Osteoblast (primary cell): ENCODE data around the gene VANGL2. TPM values are rescaled to one million over a fixed set of nuclear protein-coding genes. Genes with fewer than 3 reads are reported as not detected.

ENCODE experiments used
- DNase-seq: peaks from one replicate; pipeline ENCODE4 v3.0.0; 2011; ENCODE audit warnings: low spot score, mixed read lengths; ENCODE audit not compliant: insufficient read length; ENCODE audit errors: missing footprints
- H2AFZ ChIP-seq: 2 replicates; pipeline ENCODE4 v1.6.0; 2011; ENCODE audit warnings: mild to moderate bottlenecking, low read length
- H3K27ac ChIP-seq: 2 replicates; pipeline ENCODE4 v1.5.1; 2011; ENCODE audit warnings: mild to moderate bottlenecking, low read depth, low read length, moderate library complexity
- H3K27me3 ChIP-seq: 2 replicates; pipeline ENCODE4 v1.6.0; 2012; ENCODE audit warnings: mild to moderate bottlenecking, control low read depth, inconsistent platforms, low read length, moderate library complexity; ENCODE audit not compliant: insufficient read depth
- H3K36me3 ChIP-seq: 2 replicates; pipeline ENCODE4 v1.5.1; 2011; ENCODE audit warnings: mild to moderate bottlenecking, low read length, control low read depth, moderate library complexity; ENCODE audit not compliant: insufficient read depth
- H3K4me1 ChIP-seq: 2 replicates; pipeline ENCODE4 v1.5.1; 2011; ENCODE audit warnings: mild to moderate bottlenecking, low read length, control low read depth, moderate library complexity; ENCODE audit not compliant: insufficient read depth
- H3K4me2 ChIP-seq: 2 replicates; pipeline ENCODE4 v1.6.0; 2011; ENCODE audit warnings: mild to moderate bottlenecking, low read length; ENCODE audit not compliant: insufficient read depth
- H3K4me3 ChIP-seq: fragments of 200-600 bp; sonication (generic); 3 replicates; pipeline ENCODE4 v1.5.1; 2012; ENCODE audit warnings: mild to moderate bottlenecking, low read length, inconsistent platforms; ENCODE audit not compliant: insufficient read depth
- H3K79me2 ChIP-seq: 2 replicates; pipeline ENCODE4 v1.6.0; 2012; ENCODE audit warnings: mild to moderate bottlenecking, low read length, control low read depth, inconsistent platforms; ENCODE audit not compliant: insufficient read depth
- H3K9me3 ChIP-seq: 2 replicates; pipeline ENCODE4 v1.5.1; 2011; ENCODE audit warnings: low read depth, low read length, control low read depth
- H4K20me1 ChIP-seq: 2 replicates; pipeline ENCODE4 v1.6.0; 2012; ENCODE audit warnings: mild to moderate bottlenecking, low read length, control low read depth; ENCODE audit not compliant: insufficient read depth
- CTCF ChIP-seq: IDR thresholded peaks from 2 replicates; pipeline ENCODE4 v1.5.1; 2011; ENCODE audit warnings: mild to moderate bottlenecking, low read depth, low read length, moderate library complexity; ENCODE audit errors: extremely low read depth
- total RNA-seq: library from RNA; depleted of rRNA; stranded (reverse); fragments of >200 nt; gene quantifications from 2 replicates; pipeline ENCODE4 v1.2.3, GENCODE V29; 2012

Gene VANGL2
- total RNA-seq, 1 donor = not detected

GRCh38 chr1:160439718-160440117 is 39.4 kb downstream of the VANGL2 start:
- no peaks in the 10 kb centered on the region for H3K9me3 ChIP-seq
- H3K27ac ChIP-seq = no peak overlapping the region
- H2AFZ ChIP-seq = no peak overlapping the region
- H3K36me3 ChIP-seq = no peaks in the 10 kb centered on the region
- no peak for TF ChIP-seq CTCF
- no peaks in the 10 kb centered on the region for H3K79me2 ChIP-seq
- no peak overlapping the region for H3K4me3 ChIP-seq
- no peaks in the 10 kb centered on the region for H4K20me1 ChIP-seq
- peaks cover 5% of the 10 kb centered on the region for H3K27me3 ChIP-seq
- no peaks in the 10 kb centered on the region for H3K4me1 ChIP-seq
- no peak overlapping the region for H3K4me2 ChIP-seq
- DNase-seq = no peak

GRCh38 chr1:160446945-160447600 is 46.7 kb downstream of the VANGL2 start:
- no peak for DNase-seq
- no peak overlapping the region for H2AFZ ChIP-seq
- H4K20me1 ChIP-seq = no peaks in the 10 kb centered on the region
- no peaks in the 10 kb centered on the region for H3K27me3 ChIP-seq
- no peaks in the 10 kb centered on the region for H3K4me1 ChIP-seq
- TF ChIP-seq CTCF = no peak
- H3K9me3 ChIP-seq = no peaks in the 10 kb centered on the region
- no peaks in the 10 kb centered on the region for H3K36me3 ChIP-seq
- H3K27ac ChIP-seq = no peak overlapping the region
- no peak overlapping the region for H3K4me3 ChIP-seq
- H3K79me2 ChIP-seq = no peaks in the 10 kb centered on the region
- no peak overlapping the region for H3K4me2 ChIP-seq

DNA sequence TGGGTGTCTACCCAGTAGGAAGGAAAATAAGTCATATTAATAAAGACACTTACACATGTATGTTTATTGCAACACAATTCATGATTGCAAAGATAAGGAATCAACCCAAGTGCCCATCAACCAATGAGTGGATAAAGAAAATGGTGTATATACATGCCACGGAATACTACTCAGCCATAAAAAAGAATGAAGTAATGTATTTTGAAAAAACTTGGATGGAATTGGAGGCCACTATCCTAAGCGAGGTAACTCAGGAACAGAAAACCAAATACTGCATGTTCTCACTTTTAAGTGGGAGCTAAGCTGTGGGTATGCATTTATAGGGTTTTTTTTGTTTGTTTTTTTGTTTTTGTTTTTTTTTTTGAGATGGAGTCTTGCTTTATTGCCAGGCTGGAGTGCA is 49.1 kb downstream of the VANGL2 start:
- Histone ChIP-seq H4K20me1 (no peaks in the 10 kb centered on the region), H3K27me3 (no peaks in the 10 kb centered on the region)
- no peak for TF ChIP-seq CTCF

DNA sequence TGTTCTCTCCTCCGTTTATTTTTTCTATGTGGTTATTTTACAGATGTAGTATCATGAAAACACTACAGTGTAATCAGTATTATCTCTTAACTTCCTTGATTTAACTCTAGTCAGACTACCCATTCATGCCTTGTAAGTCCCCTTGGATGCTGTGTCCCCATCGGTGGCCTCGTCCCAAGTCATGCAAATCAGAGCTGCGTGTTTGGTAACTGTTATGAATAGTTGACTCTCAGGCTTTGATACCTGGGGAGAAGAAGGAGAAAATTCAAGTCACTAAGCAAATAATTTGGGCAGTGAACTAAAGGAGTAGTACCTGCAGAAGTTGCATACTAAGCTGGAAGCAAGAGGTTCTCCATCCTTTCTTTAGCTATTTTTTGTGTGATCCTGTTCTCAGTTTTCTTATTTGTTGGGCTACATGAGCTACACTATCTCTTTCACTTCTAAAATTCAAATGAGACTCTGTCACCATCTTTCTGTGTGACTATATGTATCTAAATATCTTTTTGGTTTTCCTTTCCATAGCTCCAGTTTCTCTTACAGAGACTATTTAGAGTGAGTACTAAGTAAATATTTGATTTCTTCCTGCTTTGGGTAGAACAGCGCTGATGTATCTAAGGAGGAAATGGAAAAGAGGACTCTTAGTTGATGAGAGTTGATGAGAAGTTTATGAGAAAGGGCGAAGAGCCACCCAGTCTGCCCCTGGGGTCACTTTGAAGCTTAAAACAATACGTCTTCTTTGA is 50.9 kb downstream of the VANGL2 start:
- no peaks in the 10 kb centered on the region for H3K9me3 ChIP-seq
- no peaks in the 10 kb centered on the region for H4K20me1 ChIP-seq
- no peak overlapping the region for H3K4me3 ChIP-seq
- no peak for TF ChIP-seq CTCF
- no peaks in the 10 kb centered on the region for H3K79me2 ChIP-seq
- H2AFZ ChIP-seq = no peak overlapping the region
- no peaks in the 10 kb centered on the region for H3K27me3 ChIP-seq
- H3K27ac ChIP-seq = no peak overlapping the region
- no peaks in the 10 kb centered on the region for H3K4me1 ChIP-seq
- no peak for DNase-seq
- no peaks in the 10 kb centered on the region for H3K36me3 ChIP-seq
- H3K4me2 ChIP-seq = no peak overlapping the region

More for the DNA sequence above, 49.1 kb downstream of the VANGL2 start:
- H3K79me2 ChIP-seq = no peaks in the 10 kb centered on the region
- DNase-seq = no peak
- H3K9me3 ChIP-seq = no peaks in the 10 kb centered on the region
- no peak overlapping the region for H3K4me3 ChIP-seq
- no peak overlapping the region for H2AFZ ChIP-seq
- no peaks in the 10 kb centered on the region for H3K4me1 ChIP-seq
- no peak overlapping the region for H3K27ac ChIP-seq
- H3K36me3 ChIP-seq = no peaks in the 10 kb centered on the region
- no peak overlapping the region for H3K4me2 ChIP-seq
